Parathyroid adenoma (tissue), 2 donors: ENCODE data around the gene PRSS1.
"Not testable (repeated sequence)": the region's sequence is repeated elsewhere in the genome, so short reads cannot be mapped to it uniquely, and the experiment has no call there.

Experiments
- H2AFZ ChIP-seq: fragments of 300-600 bp; sonication (generic); one replicate; pipeline ENCODE4 v1.7.0; 2017; ENCODE audit warnings: antibody characterized with exemption, mild to moderate bottlenecking
- H3K27ac ChIP-seq: fragments of 300-600 bp; sonication (generic); one replicate; pipeline ENCODE4 v1.7.0; 2017
- H3K27me3 ChIP-seq: fragments of 300-600 bp; sonication (generic); one replicate; pipeline ENCODE4 v1.7.0; 2017; ENCODE audit warnings: low read length; ENCODE audit not compliant: control insufficient read depth, insufficient read depth
- H3K36me3 ChIP-seq: fragments of 300-600 bp; sonication (generic); one replicate; pipeline ENCODE4 v1.7.0; 2017; ENCODE audit warnings: low read length; ENCODE audit not compliant: control insufficient read depth, insufficient read depth
- H3K4me1 ChIP-seq: fragments of 300-600 bp; sonication (generic); one replicate; pipeline ENCODE4 v1.7.0; 2017; ENCODE audit warnings: control low read depth
- H3K4me2 ChIP-seq: fragments of 300-600 bp; sonication (generic); one replicate; pipeline ENCODE4 v1.7.0; 2017; ENCODE audit warnings: low read length
- H3K4me3 ChIP-seq: fragments of 300-600 bp; sonication (generic); one replicate; pipeline ENCODE4 v1.7.0; 2017; ENCODE audit warnings: low read depth, low read length
- H3K79me2 ChIP-seq: fragments of 300-600 bp; sonication (generic); one replicate; pipeline ENCODE4 v1.7.0; 2017; ENCODE audit warnings: control low read depth
- H3K9ac ChIP-seq: fragments of 300-600 bp; sonication (generic); one replicate; pipeline ENCODE4 v1.7.0; 2017; ENCODE audit warnings: mild to moderate bottlenecking
- H3K9me3 ChIP-seq: fragments of 300-600 bp; sonication (generic); one replicate; pipeline ENCODE4 v1.7.0; 2017; ENCODE audit warnings: low read length; ENCODE audit not compliant: control insufficient read depth
- CTCF ChIP-seq: fragments of 300-600 bp; sonication (generic); IDR thresholded peaks from one replicate; pipeline ENCODE4 v1.7.0; 2017; ENCODE audit warnings: antibody characterized with exemption, mild to moderate bottlenecking
- donor health status: primary hyperparathyroidism.

Gene PRSS1

GRCh38 chr7:142767861-142768260 lies 18.6 kb downstream of the PRSS1 start:
- Histone ChIP-seq H2AFZ (no peak overlapping the region), H3K4me3 (no peak overlapping the region), H3K36me3 (no peaks in the 10 kb centered on the region), H3K79me2 (no peaks in the 10 kb centered on the region), H3K9ac (no peak overlapping the region), H3K27ac (no peak overlapping the region), H3K27me3 (no peaks in the 10 kb centered on the region), H3K9me3 (no peaks in the 10 kb centered on the region), H3K4me1 (no peaks in the 10 kb centered on the region), H3K4me2 (no peak overlapping the region)
- TF ChIP-seq CTCF, result no peak

GRCh38 chr7:142768885-142769284 lies 19.6 kb downstream of the PRSS1 start:
- H3K9ac ChIP-seq, result not testable (repeated sequence)

GRCh38 chr7:142770661-142771352 lies 21.5 kb downstream of the PRSS1 start, which contains the start of gene PRSS2:
Gene PRSS2, plus strand, starts transcription at chr7:142770970. Its CDS starts 13 bp downstream, at chr7:142770983.
- no peak within 1 kb of the TSS for H3K4me2 ChIP-seq
- no peak within 1 kb of the TSS for H2AFZ ChIP-seq
- H3K4me1 ChIP-seq, result no peaks in the 10 kb centered on the region
- no peak within 1 kb of the TSS for H3K27ac ChIP-seq
- H3K9ac ChIP-seq, result no peak within 1 kb of the TSS
- TF ChIP-seq CTCF, result no peak
- H3K79me2 ChIP-seq, result no peaks in the 10 kb centered on the region
- no peaks in the 10 kb centered on the region for H3K9me3 ChIP-seq
- H3K27me3 ChIP-seq, result no peaks in the 10 kb centered on the region
- no peaks in the 10 kb centered on the region for H3K36me3 ChIP-seq
- H3K4me3 ChIP-seq, result no peak within 1 kb of the TSS

More at GRCh38 chr7:142768885-142769284, 19.6 kb downstream of the PRSS1 start:
- H2AFZ ChIP-seq, H3K4me3 ChIP-seq, H3K4me1 ChIP-seq, H3K4me2 ChIP-seq, H3K36me3 ChIP-seq, H3K27me3 ChIP-seq, H3K79me2 ChIP-seq, H3K27ac ChIP-seq, H3K9me3 ChIP-seq: not testable (repeated sequence)

- H3K27ac ChIP-seq, result no peak overlapping the region
- no peak overlapping the region for H3K9ac ChIP-seq
- no peak overlapping the region for H3K4me2 ChIP-seq
- no peaks in the 10 kb centered on the region for H3K27me3 ChIP-seq
- H2AFZ ChIP-seq, result no peak overlapping the region
- no peaks in the 10 kb centered on the region for H3K4me1 ChIP-seq
- no peak overlapping the region for H3K4me3 ChIP-seq
- TF ChIP-seq CTCF, result no peak
- H3K79me2 ChIP-seq, result no peaks in the 10 kb centered on the region
- no peaks in the 10 kb centered on the region for H3K36me3 ChIP-seq
- no peaks in the 10 kb centered on the region for H3K9me3 ChIP-seq
Measured at GRCh38 chr7:142771353-142771723, 22.1 kb downstream of the PRSS1 start.

- no peaks in the 10 kb centered on the region for H3K36me3 ChIP-seq
- H3K4me1 ChIP-seq, result no peaks in the 10 kb centered on the region
- H3K4me3 ChIP-seq, result no peak overlapping the region
- H3K27ac ChIP-seq, result no peak overlapping the region
- H2AFZ ChIP-seq, result no peak overlapping the region
- no peaks in the 10 kb centered on the region for H3K79me2 ChIP-seq
- no peak for TF ChIP-seq CTCF
- H3K9me3 ChIP-seq, result no peaks in the 10 kb centered on the region
- H3K9ac ChIP-seq, result no peak overlapping the region
- H3K27me3 ChIP-seq, result no peaks in the 10 kb centered on the region
- no peak overlapping the region for H3K4me2 ChIP-seq
Measured at GRCh38 chr7:142772051-142772450, 22.8 kb downstream of the PRSS1 start.
